ENCODE measurements around the gene MYO18B.

MYO18B gene

DNA sequence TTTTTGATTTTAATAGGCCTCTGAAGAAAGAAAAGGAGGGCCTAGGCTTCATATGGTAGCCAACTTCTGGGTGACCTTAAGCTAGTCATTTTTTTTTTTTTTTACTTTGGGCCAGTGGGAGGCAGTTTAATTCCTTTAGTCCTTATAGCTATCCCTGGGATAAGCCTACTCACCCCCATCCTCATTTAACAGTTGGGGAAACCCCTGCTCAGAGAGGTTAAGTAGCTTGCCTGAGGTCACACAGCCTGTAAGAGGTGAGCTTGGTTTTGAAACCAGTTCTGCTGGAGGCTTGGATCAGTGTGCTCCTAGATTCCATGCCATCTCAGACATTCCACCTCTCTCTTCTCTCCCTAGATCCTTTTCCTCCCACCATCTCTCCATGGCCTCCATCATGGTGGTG is 86.4 kb downstream of the MYO18B start:
- DNase-seq: no peak

GRCh38 chr22:25829237-25829636 is 87.2 kb downstream of the MYO18B start:
- no peak for DNase-seq

- DNase-seq: no peak
Observed at GRCh38 chr22:25829808-25830777, 88.1 kb downstream of the MYO18B start.

DNA sequence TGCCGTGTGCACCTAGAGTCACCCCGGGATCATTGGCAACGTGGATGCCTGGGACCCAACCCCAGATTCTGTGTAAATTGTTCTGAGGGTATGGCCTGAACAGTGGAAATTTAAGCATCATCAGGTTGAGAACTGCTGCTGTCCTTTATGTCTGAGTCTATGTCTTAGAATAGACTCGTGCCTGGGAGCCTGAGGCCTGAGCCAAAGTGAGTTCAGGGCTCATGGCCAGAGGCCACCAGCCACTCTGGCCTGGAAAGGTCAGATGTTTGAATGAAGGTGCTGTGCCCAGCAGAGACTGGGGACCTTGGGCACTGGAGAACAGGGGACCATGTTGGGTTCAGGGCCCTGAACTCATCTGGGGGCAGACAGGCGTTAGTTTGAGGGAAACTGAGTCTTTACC is 91.1 kb downstream of the MYO18B start:
- DNase-seq: no peak

- DNase-seq: no peak
Observed at GRCh38 chr22:25833676-25834075, 91.7 kb downstream of the MYO18B start.

GRCh38 chr22:25834490-25834889 is 92.5 kb downstream of the MYO18B start:
- no peak for DNase-seq

GRCh38 chr22:25835348-25835747 is 93.4 kb downstream of the MYO18B start:
- DNase-seq: no peak

DNA sequence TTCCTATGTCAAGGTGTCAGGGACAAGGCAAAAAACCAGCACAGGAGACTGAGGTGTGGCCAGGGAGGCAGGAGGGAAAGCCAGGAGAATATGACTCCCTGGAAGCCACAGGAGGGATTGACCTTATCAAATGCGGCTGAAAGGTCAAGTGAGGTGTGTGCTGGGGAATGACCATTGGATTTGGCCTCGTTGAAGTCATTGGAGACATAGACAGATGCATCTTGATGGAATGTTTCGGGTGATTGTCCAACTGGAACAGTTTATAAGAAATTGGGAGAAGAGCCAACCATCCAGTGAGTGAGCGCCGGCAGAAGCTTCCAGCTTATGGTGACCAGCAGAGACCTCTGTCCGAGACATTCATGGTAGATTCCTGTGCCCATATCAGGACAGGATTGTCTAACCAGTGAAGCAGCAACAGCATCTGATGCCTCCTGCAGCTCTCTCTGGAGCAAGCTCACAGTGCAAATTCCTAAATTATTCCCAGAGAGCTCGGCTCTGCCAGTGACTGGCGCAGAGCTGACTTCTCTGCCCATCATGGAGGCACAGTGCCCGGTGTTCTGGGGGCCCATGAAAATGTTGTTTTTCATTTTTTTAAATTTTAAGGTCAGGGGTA is 95.4 kb downstream of the MYO18B start:
- DNase-seq: no peak

GRCh38 chr22:25838960-25839741 is 97.2 kb downstream of the MYO18B start:
- no peak for DNase-seq

GRCh38 chr22:25839755-25840154 is 97.8 kb downstream of the MYO18B start:
- no peak for DNase-seq

- no peak for DNase-seq
Observed at GRCh38 chr22:25840167-25840566, 98.2 kb downstream of the MYO18B start.

DNA sequence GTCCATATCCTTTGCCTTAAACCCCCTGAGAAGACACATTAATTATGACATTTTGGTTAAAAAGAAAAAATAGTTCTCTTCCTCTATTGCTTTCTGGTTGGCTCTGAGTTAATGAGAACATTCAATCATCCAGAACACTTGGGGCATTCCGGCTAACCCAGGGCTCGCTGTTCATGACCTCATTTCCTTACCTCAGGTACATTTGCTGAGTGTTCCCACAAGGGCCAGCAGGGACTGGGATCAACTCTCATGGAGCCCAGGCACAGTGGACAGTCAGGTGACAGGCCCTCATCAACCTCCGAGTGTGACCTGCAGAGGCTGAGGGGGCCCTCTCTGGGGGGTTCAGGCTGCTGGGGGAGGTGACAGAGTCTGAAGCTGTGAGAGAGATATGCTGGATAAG is 98.9 kb downstream of the MYO18B start:
- DNase-seq: no peak

DNA sequence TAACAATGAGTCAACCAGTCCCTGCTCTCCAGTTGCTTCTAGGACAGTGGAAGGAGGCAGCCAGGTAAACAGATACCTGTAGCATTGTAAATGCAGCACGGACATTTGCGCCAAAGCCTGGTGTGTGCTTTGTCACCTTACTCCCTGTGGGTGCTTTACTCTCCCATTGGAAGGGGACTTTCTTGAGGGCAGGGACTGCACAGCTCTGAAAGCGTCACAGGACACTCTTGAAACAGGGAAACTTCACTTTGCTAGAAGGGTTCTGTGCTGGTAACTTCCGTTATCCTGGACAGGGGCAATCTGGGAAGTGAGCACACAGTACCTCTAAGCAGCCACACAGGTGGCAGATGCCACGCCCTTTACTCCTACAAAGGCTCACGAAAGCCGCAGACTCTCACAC is 99.8 kb downstream of the MYO18B start:
- no peak for DNase-seq

GRCh38 chr22:25843660-25844405 is 101.8 kb downstream of the MYO18B start:
- no peak for DNase-seq

- no peak for DNase-seq
Observed at GRCh38 chr22:25844601-25845000, 102.6 kb downstream of the MYO18B start.

- no peak for DNase-seq
Observed at GRCh38 chr22:25845985-25846745, 104.2 kb downstream of the MYO18B start.

DNA sequence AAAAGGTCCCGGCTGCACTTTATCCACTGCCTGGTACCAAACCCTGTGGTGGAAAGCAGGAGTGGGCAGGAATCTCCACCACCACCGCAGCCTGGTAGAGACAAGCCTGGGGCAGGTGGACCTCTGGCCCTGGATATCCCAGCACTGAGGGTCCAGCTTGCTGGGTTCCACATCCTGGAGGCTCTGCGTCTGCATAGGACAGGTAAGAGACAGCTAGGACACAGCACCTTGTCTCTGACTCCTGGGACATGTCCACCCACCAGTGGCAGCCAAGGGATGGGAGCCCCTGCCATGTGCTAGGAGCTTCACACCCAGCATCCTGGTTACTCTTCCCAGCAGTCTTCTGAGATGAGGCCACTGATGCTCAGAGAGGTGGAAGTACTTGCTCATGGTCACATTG is 105.5 kb downstream of the MYO18B start:
- no peak for DNase-seq

DNA sequence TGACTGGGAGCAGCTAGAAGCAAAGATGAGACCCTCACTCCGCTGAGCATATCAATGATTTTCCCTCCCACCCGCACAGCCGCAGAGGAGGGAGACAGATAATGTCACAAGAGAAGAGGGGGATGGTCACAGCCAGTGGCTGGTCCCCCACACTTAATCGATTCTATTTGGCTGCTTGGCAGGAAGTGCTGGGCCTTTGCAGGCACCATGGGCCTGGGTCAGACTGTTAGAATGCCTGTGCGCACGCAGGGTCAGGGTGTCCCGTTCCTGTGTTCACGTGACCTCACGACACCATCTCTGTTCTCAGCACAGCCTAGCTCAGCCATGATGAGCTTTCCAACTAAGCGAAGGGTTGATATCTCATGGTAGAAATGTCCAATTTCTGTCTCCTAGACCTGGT is 107.0 kb downstream of the MYO18B start:
- no peak for DNase-seq

- DNase-seq: no peak
Observed at GRCh38 chr22:25849522-25849921, 107.5 kb downstream of the MYO18B start.

GRCh38 chr22:25852223-25852622 is 110.2 kb downstream of the MYO18B start:
- no peak for DNase-seq

- no peak for DNase-seq
Observed at GRCh38 chr22:25853078-25853477, 111.1 kb downstream of the MYO18B start.

All from NCI-H524 treated with DMSO at 0.1 percent for 48 hours (cell line).